HG03571 (cell line): ENCODE data around the gene HSPA8.
"Not testable (repeated sequence)": the region's sequence is repeated elsewhere in the genome, so short reads cannot be mapped to it uniquely, and the experiment has no call there.

ENCODE experiments used
- ATAC-seq: cut with Tn5 transposase; IDR thresholded peaks from one replicate; pipeline ENCODE4 v1.9.1; 2021; ENCODE audit not compliant: unreplicated experiment

Gene HSPA8

GRCh38 chr11:123061403-123062157 is at the start of gene HSPA8:
Gene HSPA8 (minus strand): TSS chr11:123062136. CDS start chr11:123061324, 812 bp downstream.
- ATAC-seq: peak; percentile 4

GRCh38 chr11:123111465-123111864 is 49.5 kb upstream of the HSPA8 start:
- ATAC-seq: no peak

- no peak for ATAC-seq
Observed at GRCh38 chr11:123110397-123110796, 48.5 kb upstream of the HSPA8 start.

DNA sequence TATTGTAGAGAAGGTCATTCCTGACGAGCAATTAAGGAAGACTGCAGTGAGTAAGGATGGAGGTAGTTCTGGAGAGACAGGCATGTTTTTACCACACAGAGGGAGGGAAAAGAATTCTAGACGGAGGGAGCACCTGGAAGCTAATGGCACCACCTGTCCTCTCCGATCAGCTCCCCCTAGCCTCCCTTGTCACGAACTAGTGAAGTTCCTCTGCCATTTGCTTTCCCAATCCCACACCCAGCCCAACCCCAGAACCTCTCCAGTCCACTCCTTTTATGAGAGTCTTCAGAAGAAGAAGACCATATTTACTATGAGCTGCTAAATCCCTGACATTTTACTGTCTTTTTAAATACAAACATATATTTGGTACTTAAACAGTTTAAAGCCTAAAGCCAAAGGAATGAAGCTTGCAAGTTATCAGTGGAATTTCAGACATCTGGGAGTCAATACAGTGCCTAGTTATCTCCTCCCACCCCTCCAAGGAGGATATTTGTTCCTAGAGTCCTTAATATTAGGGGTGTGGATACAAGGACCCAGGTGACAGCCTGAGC is 46.1 kb upstream of the HSPA8 start:
- no peak for ATAC-seq

DNA sequence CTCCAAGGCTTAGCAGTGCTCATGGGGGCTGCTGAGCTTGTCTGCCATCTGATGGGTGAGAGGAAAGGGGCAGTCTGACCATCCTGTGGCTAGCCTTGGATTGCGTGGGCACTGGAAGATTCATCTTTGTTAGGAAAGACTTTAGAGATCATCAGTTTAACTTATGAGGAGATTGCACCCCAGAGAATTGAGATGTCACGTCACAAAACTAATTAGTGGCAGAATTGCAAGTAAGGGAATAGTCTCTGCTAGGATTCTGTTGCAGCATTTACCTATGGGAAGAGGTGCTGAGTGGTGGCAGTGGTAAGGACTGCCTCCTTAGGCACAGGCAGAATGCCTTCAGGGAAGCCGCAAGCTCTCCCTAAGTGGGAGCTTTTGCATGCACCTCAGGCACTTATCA is 42.8 kb upstream of the HSPA8 start:
- ATAC-seq: no peak

- ATAC-seq: no peak
Observed at GRCh38 chr11:123103326-123103980, 41.5 kb upstream of the HSPA8 start.

DNA sequence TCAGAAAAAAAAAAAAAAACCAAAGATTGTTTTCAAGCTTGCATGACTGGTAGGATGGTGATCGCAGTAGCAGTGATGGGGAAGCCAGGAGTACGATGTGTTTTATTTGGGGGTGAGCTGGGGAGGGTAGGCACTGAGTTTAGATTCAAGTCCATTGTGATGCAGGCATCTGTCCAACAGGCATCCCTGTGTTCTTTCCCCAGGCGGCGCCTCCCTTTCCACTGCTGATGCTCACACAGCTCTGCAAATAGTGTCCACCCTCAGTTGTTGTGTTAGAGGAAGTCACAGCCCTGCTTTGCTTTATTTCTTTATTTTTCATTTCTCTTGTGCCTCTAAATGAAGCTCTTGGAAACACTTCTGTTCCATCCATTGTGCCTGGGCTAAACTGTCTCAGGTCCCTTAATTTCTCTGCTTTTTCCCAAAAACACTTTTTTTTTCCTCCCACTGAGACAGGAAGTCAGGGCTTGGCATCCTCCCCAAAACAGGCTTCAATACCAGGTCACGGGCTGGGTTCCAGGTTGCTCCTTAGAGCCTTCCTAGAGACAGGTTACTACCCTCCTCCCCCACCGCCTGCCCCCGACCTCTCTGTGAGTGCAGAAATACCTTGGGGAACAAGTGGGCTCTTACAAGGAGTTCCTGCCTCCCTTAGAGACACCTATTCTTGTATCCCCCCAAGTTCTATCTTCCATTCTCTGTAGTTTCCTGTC is 38.6 kb upstream of the HSPA8 start:
- no peak for ATAC-seq

DNA sequence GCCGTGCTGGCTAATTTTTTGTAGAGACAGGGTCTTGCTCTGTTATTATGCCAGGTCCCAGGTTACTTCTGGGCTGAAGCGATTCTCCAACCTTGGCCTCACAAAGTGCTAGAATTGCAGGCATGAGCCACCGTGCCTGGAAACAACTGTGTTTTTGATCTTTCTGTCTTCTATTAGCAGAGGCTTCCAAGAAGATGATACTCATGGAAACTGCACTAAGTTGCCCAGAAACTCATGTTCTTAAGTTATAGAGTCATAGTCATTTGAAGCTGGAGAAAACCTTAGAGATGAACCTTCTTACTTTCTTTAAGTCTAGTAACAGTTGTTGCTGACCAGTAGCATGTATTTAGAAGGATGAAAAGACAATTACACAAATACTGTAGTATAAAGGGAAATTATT is 37.1 kb upstream of the HSPA8 start:
- ATAC-seq: no peak

DNA sequence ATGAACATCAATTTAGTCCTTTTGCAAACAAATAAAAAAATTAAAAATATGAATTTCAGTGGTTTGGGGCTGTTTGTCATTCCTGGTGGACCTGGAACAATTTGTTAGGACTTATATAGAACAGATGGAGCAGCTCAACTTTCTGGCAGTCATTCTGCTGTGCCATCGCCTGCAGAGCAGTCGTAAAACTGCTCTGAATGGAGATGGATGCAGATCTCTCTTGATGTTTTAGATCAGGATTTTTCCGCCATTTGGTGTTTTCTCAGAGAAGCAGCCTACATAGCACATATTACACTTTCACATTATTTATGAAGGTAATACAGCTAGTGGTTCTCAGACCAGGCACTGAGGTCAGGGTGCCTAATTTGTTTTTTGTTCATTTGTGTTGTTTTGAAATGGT is 31.8 kb upstream of the HSPA8 start:
- ATAC-seq: no peak

- no peak for ATAC-seq
Observed at GRCh38 chr11:123091506-123091905, 29.6 kb upstream of the HSPA8 start.

GRCh38 chr11:123090168-123090567 is 28.2 kb upstream of the HSPA8 start:
- ATAC-seq: not testable (repeated sequence)

DNA sequence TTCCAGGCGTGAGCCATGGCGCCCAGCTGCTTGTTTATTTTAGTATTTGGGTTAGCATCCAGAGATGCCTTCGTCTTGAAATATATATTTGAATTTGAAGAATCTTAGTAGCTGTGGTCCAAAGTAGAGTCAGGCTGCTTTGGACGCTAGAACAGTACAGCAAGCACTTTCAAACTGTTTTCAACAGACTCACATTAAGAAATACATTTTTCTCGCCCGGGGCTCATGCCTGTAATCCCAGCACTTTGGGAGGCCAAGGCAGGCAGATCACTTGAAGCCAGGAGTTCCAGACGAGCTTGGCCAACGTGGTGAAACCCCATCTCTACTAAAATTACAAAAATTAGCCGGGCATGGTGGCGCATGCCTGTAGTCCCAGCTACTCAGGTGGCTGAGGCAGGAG is 27.0 kb upstream of the HSPA8 start:
- not testable (repeated sequence) for ATAC-seq

DNA sequence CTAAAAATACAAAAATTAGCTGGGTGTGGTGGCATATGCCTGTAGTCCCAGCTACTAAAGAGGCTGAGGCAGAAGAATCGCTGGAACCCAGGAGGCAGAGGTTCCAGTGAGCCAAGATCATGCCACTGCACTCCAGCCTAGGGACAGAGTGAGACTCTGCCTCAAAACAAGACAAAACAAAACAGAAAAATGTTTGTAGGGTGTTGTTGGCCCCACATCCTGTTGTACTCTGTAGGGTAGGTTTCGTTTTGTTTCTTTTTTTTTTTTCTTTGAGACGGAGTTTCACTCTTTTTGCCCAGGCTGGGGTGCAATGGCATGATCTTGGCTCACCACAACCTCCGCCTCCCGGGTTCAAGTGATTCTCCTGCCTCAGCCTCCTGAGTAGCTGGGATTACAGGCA is 25.7 kb upstream of the HSPA8 start:
- peak; percentile 86 for ATAC-seq

DNA sequence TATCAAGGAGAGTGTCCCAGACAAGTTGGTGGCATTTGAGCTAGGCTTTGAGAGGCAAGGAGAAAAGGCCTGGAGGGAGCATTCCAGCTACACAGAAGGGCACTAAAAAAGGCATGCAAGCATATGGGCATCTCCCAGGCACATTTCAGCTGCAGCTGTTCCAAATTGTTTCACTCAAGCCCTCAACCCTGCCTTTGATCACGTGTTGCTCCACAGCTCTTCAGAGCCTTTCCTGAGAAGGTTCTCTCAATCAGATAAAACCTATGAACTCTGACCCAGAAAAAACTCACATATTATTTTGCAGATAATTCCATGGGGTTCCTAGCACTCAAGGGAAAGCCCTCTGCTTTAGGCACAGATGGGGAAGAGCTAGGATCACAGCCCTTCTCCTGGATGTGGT is 24.4 kb upstream of the HSPA8 start:
- ATAC-seq: no peak

GRCh38 chr11:123085497-123085896 is 23.6 kb upstream of the HSPA8 start:
- no peak for ATAC-seq

- ATAC-seq: no peak
Observed at GRCh38 chr11:123084454-123084853, 22.5 kb upstream of the HSPA8 start.

GRCh38 chr11:123083623-123084029 is 21.7 kb upstream of the HSPA8 start:
- no peak for ATAC-seq

- ATAC-seq: no peak
Observed at GRCh38 chr11:123082977-123083376, 21.0 kb upstream of the HSPA8 start.

GRCh38 chr11:123080015-123080414 is 18.1 kb upstream of the HSPA8 start:
- ATAC-seq: no peak

GRCh38 chr11:123076484-123076883 is 14.5 kb upstream of the HSPA8 start:
- ATAC-seq: no peak

GRCh38 chr11:123073343-123074057 is 11.6 kb upstream of the HSPA8 start:
- no peak for ATAC-seq
